Measurements from ENCODE around the gene TBC1D19.

The TBC1D19 gene

DNA sequence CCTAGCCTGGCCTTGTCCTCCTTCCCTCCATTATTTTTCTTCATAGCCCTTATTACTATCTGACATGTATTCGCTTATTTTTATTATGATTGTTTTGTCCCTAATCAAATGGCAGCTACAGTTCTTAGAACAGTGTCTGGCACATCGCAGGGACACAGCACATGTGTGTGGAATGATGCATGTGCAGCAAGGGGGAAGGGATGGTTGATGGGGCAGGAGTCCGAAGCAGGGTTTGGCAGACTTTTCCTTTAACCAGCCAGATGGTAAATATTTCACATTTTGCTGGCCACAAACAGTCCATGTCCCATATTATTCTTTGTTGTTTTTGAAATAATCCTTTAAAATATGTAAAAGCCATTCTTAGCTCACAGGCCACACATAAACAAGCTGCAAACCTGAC is 148.5 kb downstream of the TBC1D19 start:
- DNase-seq (ENCODE audit: low spot score), result no peak

DNA sequence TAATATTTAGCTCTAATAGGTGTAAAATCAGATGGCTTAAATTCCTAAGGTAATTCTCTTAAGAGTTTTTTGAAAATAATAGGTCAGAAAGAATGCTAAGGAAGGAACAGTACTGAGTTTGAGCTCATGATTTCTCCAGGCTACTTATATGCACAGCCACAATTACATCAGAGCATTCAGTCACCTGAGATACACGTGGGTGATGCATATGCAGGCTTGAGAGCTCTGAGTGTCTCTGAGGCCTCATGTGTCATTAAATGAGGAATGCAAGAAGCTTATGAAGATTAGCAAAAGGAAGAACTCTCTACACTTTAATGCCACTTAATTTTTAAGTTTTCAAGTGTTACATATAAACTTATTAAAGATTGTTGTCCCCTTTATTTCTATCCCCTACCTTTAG is 152.7 kb downstream of the TBC1D19 start:
- DNase-seq (ENCODE audit: low spot score), result no peak

DNA sequence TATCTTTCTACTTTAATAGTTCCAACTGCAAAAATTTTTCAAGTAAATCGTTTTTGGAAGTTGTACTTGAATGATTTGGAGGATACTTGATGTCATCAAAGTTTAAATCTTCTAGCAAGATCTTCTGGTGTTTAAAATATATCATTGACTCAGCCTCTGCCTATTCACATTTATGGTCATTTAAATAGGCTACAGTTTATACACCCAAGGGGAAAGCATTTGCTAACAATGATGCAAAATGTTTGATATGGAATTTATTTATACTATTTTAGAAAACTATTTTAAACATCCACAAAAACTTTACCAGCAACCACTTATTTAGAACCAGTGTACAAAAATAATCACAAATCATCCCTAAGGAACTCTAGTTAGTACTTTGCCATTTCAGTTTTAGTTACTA is 153.5 kb downstream of the TBC1D19 start:
- no peak for DNase-seq (ENCODE audit: low spot score)

DNA sequence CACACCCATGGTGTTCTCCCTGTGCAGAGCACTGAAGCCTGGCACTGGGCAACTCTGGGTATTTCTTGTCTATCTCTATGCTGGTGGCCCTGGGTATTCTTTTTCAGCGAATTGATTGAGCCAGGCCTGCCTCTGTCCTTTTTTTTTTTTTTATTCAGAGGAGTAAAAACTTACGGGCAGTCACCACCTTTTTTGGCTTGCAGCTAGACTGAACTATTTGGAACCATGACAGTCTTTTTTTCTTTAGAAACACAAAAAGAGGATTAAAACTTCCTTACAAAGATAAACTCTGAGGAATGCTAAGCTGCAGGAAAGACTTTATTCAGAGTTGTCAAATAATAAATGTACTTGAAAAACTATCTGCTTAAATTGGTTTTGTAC is 157.6 kb downstream of the TBC1D19 start:
- no peak for DNase-seq (ENCODE audit: low spot score)

DNA sequence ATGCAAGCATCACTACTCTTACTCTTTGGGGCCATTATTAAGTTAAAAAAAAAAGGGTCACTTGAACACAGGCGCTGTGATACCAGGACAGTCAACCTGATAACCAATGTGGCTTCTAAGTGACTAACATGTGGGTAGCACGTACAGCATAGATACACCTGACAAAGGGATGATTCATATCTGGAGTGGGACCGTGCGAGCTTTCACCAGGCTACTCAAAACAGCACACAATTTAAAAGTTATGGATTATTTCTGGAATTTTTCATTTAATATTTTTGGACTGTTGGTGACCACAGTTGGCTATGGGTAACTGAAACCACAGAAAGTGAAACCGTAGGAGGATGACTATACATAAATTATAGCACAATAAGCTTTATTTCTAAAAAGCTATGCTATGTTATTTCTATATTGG is 162.9 kb downstream of the TBC1D19 start:
- DNase-seq (ENCODE audit: low spot score), result no peak

DNA sequence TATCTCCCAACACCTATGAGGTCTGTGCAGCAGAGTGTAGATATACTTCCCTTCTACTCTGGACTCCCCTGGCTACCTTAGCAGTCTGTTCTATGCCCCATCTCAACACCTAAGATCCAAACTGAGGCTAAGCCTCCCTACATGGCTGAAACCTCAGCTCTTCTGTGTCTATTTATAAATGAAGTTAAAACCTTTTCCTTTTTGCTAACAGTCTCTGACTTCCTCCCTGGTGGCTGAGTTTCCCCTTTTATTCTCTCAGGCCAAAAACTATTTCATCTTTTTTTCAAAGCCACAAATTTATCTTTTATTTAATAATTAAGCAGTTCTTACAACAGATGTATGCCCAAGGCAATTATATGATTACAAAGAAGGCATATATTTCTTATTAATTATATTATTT is 164.9 kb downstream of the TBC1D19 start:
- DNase-seq (ENCODE audit: low spot score), result peak; percentile 5

DNA sequence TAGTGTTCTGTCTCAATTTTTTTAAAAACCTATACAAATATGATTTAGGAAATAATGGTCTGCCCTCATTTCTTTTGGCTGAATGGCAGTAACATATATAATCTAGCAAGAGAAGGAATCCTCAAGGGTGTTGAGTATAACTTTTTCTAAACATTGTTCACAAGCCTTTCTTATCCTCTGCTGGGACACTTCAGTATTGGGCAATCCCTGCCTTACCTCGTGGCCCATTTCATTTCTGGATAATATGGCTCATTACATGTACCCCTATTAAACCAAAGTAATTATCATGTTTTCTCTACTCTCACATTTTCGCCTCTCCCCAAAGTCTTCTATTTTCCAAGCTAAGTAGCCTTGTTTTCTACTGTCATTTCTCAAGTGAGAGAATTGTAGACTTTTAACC is 166.0 kb downstream of the TBC1D19 start:
- no peak for DNase-seq (ENCODE audit: low spot score)

DNA sequence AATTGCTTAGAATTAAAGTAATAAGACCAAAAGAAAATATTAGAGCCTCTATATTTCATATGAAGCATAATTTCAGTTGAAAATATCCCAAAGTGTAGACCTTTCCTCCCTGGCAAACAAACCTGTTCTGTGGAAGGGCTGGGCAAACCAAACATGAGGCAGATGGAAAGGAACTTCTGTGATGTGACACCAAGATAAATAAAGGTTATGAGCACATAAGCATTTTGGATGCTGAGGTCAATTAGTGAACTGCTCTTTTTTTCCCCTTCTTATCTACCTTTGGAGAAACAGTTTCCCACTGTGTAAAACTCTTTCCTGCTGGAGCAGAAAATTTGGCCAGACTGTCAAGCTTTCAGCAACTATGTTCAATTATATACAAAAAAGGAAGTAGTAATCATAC is 167.1 kb downstream of the TBC1D19 start:
- no peak for DNase-seq (ENCODE audit: low spot score)

DNA sequence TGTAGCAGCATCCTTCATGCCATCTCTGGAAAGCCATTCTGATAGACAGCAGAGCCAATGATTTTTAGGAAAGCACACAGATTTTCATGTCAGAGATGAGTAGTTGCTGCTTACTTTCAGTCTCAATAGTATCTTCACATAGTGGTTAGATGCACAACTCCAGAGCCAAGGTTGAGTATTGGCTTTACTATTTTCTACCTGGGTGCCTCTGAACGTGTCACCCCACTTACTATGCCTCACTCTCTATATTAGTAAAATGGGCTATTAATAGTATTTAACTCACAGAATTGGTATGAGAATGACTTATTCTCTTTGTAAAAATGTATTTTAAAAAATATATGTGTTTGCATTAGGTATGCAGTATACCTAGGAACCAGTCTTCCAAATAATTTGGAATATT is 168.0 kb downstream of the TBC1D19 start:
- DNase-seq (ENCODE audit: low spot score), result no peak

DNA sequence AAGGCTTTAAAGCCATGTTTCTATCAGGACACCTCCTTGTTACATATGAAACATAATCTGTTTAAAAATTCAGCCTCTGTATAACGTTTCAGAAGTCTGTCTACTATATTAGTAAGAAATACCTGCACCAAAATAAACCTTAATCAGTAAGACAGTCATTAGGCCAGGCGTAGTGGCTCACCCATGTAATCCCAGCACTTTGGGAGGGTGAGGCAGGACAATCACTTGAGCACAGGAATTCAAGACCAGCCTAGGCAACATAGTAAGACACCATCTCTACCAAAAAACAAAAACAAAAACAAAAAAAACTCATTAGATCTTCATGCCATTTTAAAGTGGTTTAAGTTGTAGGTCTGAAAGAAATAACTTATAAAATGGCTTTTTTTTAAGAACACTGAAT is 169.3 kb downstream of the TBC1D19 start:
- no peak for DNase-seq (ENCODE audit: low spot score)

DNA sequence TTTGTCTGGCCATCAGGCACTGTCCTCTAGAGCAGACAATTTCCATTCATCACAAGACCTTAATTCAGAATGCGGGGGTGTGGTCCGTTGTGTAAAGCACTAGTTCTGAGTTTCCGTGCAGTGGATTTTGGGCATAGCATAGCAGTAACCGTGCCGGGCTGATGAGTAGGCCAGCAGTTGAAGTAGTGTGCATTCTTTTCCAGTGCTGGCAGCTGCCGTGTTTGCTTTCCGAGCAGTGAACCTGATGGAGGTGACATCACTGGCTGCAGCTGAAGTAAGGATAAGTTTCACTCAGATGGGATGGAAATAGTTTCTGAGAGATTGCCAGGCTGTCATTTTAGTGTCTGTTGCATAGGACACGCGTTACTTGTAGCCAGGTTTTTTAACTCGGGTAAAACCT is 169.7 kb downstream of the TBC1D19 start:
- no peak for DNase-seq (ENCODE audit: low spot score)

DNA sequence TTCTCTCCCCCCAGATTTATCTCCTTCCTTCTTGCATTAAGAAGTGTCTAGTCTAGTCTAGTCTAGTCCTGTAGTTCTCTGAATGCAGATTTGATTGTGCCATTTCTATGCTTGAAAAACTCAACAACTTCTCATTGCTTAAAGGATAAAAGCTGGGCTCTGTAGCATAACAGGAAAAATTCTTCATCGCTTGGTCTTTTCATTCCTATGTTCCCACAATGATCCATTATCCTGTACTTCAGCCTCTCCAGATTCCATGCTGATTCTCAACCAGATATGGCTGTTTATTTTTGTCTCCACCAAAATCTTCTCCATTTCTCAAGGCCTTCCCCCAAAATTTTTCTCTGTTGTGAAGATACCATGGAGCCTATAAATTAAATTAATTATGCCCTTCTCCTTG is 173.9 kb downstream of the TBC1D19 start:
- no peak for DNase-seq (ENCODE audit: low spot score)

DNA sequence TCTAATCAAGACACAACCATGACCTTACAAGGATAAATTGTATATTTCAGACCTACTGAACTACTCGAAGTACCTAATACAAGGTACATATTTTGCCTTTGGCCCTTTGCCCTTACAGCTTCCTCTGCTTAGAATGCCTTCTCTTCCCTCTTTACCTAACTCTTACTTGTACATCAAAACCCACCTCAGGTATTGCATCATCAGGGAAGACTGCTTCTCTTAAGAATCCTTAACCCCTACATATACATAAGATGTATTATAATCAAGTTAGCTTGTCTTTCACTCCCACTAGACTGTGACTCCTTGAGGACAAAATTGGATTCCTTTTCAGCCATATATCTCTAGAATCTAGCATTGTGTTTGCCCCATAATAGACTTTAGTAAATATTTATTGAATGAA is 175.0 kb downstream of the TBC1D19 start:
- DNase-seq (ENCODE audit: low spot score), result no peak

DNA sequence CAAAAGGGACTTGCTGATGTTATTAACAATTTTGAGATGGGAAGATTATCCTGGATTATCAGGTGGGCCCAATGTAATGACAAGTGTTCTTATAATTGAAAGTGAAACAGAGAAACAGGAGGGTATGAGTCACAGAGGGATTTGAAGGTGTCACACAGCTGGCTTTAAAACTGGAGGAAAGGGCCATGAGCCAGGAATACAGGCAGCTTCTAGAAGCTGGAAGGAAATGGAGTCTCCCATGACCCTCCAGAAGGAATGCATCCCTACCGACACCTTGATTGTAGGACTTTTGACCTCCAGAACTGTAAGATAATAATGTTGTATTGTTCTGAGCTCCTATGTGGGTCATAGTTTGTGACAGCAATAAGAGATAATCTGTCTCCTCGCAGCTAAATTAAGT is 178.8 kb downstream of the TBC1D19 start:
- DNase-seq (ENCODE audit: low spot score), result no peak

DNA sequence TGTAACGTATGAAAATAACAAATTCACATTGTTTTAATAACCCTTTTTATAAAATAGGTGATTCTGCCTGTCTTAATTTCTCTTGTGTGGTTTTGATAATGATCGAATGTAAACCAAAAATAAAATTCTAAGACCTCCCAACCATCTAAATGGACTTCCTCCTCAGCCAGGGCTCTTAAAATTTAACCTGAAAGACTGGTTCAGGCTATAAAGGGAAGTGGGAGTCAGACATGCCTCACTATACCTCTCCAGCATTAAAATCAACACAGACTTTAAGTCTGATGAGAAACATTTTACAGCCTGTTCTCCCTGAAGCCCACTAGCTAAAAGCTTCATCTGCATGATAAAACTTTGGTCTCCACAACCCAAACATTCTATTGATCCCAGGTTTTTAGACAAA is 179.2 kb downstream of the TBC1D19 start:
- DNase-seq (ENCODE audit: low spot score), result no peak

DNA sequence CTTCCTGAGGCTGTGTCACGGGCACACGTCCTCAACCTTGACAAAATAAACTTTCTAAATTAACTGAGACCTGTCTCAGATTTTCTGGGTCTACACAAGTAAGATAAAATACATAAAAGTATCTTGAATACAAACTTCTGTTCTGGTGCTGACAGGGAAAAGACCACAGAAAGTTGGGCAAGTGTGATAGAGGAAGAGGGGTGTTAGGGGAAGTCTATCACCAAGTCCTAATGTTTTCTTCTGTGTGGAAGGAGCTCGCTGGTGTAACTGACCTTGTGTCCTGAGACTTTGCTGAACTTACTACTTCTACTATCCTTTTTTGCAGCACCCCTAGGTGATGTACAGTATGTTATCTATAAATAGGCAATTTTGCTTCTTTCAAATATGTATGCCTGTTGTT is 179.8 kb downstream of the TBC1D19 start:
- DNase-seq (ENCODE audit: low spot score), result no peak

DNA sequence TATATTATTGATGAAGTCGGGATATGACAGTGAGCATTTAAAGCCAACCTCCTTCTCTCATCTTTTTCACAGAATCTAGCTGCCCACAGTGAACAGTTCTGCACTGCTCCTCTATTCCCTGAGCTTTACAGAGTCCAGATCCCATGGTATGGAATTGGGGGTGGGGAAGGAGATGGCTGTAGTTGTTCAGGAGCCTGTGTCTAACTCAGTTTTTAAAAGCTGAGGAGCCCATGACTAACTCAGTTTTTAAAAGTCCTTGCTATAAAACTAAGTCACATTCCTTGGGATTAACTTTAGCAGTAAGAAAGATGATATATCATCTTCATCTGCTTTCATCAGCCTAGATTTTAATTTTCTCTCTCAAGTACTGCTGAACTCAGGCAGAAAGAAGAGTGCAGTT is 180.3 kb downstream of the TBC1D19 start:
- no peak for DNase-seq (ENCODE audit: low spot score)

DNA sequence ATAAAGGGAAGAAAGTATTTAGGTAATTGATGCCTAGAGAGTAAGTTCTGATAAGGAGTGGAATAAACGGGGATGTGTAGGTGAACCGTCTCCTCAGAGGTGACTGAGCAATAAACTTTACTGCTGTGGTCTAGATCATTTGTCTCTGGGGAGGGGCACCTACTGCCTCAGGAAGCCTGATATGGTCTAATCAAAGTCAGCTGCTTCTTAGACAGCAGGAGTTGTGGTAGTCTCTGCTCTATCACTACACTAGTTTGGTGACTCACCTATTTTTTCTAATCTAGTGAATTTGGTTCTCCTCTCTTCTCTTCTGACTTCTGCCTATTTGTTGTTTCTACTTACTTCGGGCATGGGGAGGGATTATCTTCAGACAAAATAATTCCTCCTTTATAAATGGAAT is 181.6 kb downstream of the TBC1D19 start:
- no peak for DNase-seq (ENCODE audit: low spot score)

DNA sequence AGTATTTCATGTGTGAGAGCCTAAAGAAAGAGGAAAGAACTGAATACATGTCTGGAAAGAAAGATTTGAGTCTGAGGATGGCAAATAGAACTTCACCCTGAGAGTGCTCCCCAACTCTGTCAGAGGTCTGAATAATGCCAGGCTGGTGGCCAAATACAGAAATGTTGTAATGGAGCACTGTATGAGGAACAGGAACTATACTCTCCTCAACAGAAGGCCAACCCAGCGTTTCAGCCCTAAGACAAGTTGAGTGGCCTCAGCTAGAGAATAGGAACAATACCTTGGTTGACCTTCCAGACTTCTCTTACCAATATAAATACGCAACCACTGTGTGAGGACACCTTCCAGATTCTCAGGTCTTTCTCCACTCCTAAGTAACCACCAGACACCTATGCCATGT is 182.3 kb downstream of the TBC1D19 start:
- no peak for DNase-seq (ENCODE audit: low spot score)

DNA sequence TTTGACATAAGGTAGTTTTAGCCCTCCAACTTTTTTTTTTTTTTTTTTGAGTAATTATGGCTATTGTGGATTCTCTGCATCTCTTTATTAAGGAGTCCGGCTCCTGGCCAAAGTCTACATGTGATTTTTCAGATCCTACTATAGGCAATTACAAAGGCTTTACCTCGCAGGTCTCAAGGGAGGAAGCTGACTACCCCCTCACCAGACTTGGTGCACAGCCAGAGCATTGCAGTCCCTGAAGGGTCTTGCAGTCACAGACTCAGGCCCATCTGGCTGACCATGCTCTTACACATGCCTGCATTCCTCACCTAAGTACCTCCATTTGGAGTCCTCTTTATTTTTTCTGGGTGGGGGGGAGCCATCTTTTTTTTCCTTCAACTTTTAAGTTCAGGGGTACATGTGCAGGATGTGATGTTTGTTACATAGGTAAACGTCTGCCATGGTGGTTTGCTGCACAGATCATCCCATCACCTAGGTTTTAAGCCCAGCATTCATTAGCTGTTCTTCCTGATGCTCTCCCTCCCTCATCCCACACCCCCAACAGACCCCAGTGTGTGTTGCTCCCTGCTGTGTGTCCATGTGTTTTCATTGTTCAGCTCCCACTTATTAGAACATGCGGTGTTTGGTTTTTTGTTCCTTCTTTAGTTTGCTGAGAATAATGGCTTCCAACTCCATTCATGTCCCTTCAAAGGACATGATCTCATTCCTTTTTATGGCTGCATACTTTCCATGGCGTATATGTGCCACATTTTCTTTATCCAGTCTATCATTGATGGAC is 188.4 kb downstream of the TBC1D19 start:
- DNase-seq (ENCODE audit: low spot score), result no peak

DNA sequence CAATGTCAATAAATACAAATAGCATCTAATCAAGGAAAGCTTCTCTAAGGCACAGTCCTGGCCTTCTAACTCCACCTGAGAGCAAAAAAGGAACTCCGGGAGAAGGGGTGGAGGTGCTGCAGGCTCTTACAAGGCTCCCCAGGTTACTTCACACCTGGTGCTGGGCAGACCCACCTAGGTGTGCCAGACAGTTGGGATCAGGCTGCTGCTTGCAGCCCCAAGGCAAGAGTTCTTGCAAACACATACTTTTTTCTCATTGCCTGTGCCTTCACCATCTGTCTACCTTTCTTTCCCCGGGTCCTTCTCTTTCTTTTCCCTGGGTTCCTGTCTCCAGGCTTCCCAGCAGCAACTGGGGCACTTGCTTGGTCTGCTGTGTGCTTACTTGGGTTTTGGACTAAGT is 195.3 kb downstream of the TBC1D19 start:
- DNase-seq (ENCODE audit: low spot score), result no peak

DNA sequence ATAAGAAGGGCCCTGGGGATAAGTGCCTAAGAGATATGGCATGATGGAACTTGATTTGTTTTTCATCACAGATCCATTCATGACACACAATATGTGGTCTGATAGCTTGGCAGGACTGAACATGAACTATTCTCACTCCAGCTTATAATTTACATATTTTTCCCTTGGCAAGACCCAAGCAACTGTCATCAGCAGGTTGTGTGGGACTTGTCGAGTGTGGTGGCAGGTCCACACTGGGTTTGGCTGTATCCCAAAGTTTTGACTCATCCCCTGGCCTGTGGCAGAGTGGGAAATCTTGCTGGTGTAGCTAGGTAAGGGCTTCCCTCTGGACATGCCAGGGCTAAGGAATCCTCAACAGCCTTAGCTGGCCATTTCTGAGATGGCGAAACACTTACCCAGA is 195.8 kb downstream of the TBC1D19 start:
- DNase-seq (ENCODE audit: low spot score), result no peak

DNA sequence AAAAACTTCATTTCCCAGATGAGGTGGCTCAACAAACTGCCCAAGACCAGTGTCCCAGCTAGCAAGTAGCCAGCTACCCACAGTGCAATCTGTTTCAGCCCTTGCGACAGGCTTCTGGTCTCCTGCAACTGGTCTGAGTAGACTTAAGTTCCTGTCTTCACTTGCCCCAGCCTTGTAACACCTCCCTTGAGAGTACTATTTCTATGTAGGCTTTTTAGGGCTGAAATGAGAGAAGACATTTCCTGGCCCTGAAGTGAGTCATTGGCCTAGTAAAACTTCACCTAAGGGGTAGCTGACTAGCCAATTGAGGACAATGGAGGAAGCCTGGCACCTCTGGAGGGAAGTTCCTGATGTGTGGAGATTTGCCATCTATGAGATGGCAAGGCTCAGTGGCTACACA is 196.7 kb downstream of the TBC1D19 start:
- no peak for DNase-seq (ENCODE audit: low spot score)

DNA sequence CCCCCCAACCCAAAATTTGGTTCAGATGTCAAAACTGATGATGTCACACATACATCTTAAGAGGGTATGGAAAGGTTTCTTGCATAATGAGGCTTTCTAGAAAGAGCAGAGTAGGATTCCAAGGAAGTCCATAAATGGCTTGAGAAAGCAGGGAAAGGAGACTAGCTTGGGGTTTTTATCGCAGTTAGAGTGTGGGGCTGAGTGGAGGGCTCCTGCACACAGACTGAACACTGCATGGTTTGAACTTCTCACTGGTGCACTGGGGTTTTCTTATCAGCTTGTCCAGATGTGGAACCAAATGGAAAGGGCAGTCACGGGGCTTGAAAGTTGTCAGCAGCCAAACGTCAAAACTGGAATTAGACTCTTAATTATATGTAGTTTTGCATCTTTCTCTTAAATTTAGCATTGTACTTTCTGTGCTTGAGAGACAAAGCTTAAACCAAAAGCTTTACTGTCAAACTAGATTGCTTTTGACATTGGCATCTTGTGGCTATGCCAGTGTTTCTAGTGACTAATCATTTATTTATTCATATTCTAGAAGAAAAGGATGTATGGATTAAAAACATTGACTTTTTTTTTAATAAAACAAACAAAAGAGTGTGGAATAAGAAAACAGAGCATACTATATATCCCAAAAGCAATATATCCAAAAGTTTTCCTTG is 198.4 kb downstream of the TBC1D19 start:
- no peak for DNase-seq (ENCODE audit: low spot score)
